Amniotic stem cell (primary cell): ENCODE results near the gene ETV7.

ENCODE experiments used
- DNase-seq: peaks from one replicate; lab custom pipeline; 2025; lab: John Stamatoyannopoulos, UW

Gene ETV7

DNA sequence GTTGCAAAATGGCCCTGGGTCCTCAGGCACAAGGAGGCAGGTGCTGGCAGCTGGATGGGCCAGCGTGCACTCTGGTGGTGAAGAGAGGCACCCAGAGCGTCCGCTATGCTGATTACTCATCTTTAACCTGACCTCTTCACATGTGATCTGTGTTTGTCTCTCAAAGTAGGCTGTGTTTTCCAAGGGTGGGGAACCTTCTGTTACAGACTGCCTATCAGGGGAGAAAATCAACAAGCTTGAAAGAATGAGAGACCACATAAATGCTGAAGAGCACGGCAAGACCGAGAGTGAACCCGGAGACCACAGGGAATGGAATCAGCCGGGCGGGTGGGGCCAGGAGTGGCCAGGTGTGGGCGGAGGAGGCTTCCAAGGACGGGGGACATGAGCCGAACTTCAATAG lies 67.0 kb downstream of the ETV7 start:
- no peak for DNase-seq

DNA sequence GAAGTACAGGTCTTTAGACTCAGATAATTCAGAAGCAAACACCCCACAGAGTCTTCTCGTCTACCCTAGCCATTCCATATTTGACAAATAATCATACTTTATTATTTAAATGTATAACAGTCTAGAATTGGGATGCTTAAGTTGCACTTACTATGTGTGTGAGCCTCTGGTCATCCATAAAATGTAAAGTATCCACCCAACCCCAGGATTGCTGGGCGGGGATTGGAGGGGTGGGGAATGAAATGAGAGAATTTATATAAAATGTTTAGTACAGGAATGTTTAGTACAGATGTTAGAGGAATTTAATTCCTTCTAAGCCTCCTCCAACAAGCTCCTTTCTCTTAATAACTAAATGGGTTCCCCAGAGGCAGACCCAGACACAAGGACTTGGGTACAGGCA lies 67.6 kb downstream of the ETV7 start:
- no peak for DNase-seq

DNA sequence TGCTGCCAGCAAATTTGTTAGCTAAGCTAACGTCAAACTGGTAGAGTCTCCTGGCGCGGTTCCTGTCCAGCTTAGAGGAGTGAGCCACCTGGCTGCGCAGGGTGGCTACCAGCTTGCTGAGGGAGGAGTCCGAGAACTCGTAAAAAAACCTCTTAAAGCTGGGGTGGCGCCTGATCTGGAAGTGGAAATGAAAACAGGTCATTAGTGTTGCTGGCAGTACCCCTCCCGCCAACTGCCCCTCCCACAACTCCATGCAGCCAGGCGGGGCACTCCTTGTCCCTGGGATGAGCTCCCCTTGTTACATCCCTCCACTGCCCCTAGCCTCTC lies 68.1 kb downstream of the ETV7 start:
- no peak for DNase-seq

DNA sequence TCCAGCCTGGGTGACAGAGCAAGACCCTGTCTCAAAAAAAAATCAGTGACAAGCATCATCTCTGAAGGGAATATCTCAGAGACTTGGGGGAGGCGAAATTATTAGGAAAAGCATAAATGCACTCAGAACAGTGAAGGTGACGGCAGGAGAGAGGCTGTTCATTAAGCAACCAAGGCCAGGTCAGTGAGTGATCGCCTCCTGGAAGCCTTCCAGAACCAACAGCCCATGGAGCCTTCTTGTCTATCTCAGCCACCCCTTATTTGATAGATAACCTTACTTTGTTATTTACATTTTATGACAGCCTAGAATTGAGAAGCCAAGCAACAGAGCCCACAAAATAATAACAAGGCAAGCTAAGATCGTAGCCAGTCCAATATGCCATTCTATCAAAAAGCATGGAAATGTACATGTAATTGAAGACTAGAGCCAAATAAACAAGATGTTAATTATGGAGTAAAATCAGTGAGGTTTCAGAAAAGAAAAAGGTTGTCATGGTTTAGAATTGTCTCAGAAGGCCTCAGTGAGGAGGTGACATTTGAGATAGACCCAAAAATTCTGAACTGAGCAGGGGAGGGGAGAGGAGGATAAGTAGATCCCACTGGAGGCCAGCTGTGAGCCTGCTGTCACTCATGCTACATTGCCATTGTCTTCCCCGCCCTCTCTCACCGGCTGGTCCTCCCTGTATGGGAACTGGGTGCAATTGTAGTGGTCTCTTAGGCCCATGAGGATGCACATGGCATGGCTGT lies 68.6 kb downstream of the ETV7 start:
- no peak for DNase-seq

DNA sequence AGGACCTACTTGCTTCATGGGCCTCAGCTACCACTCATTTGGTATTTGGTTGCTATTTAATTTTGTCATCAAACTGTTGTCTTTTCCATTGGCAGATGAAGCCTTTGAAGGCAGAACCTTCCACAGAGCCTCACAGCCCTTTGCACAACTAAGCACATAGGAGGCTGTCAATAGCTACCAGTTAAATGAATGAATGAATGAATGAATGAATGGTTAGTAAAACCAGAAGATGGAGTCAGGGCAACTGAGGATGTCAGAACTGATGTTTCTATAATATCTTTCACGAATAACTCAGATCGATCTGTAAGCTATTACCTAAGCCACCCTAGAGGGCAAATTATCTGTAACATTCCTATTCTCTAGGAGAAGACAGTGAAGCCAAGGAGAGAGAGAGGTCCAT lies 69.8 kb downstream of the ETV7 start:
- no peak for DNase-seq
